Thoracic aorta (tissue), 2 donors: ENCODE data around the gene NT5C1B. TPM values are rescaled to one million over a fixed set of nuclear protein-coding genes. Genes with fewer than 3 reads are reported as not detected.

Experiments
- ATAC-seq: fragments of 150-250 bp; one replicate; pipeline ENCODE4 v1.8.0; 2017; ENCODE audit warnings: low read depth; ENCODE audit not compliant: insufficient number of reproducible peaks, low FRiP score
- DNase-seq: peaks from one replicate; pipeline ENCODE4 v3.0.0-alpha.2; 2020; ENCODE audit warnings: low spot score
- H3K27ac ChIP-seq, 2 donors: fragments of 200-600 bp; sonication (generic); 1 replicate in 1 of 2; 2 replicates in 1 of 2; pipeline ENCODE4 v1.5.1; 2016; ENCODE audit warnings: mild to moderate bottlenecking in 2 of 2, moderate library complexity in 2 of 2
- H3K27me3 ChIP-seq: fragments of 200-600 bp; sonication (generic); replicated peaks from 2 replicates; pipeline ENCODE4 v1.6.0; 2016; ENCODE audit warnings: mild to moderate bottlenecking; ENCODE audit not compliant: insufficient read depth
- H3K36me3 ChIP-seq: fragments of 200-600 bp; sonication (generic); one replicate; pipeline ENCODE4 v1.5.1; 2016
- H3K4me1 ChIP-seq, 2 donors: fragments of 200-600 bp; sonication (generic); 1 replicate in 1 of 2; 2 replicates in 1 of 2; pipeline versions ENCODE4 v1.5.1 to v1.6.0; 2016; ENCODE audit warnings: low read depth in 2 of 2, mild to moderate bottlenecking in 1 of 2; ENCODE audit not compliant: control insufficient read depth in 1 of 2
- H3K4me3 ChIP-seq: fragments of 200-600 bp; sonication (generic); 2 replicates; pipeline ENCODE4 v1.5.1; 2016; ENCODE audit warnings: mild to moderate bottlenecking
- H3K9me3 ChIP-seq: fragments of 200-600 bp; sonication (generic); 2 replicates; pipeline ENCODE4 v1.5.1; 2016
- CTCF ChIP-seq: fragments of 200-600 bp; sonication (generic); IDR thresholded peaks from one replicate; pipeline ENCODE4 v1.5.1; 2019; ENCODE audit warnings: antibody characterized with exemption
- total RNA-seq, 2 donors: library from RNA; depleted of rRNA; stranded (reverse); fragments of >200 nt; gene quantifications; one replicate each; pipeline versions ENCODE4 v1.1.0 to v1.2.3, GENCODE V29; 2016

NT5C1B gene
- total RNA-seq, 2 donors from 2014 or later = not detected

- no peak overlapping the region for H3K27ac ChIP-seq
- ATAC-seq (no peak), DNase-seq (no peak)
- no peaks in the 10 kb centered on the region for H3K4me1 ChIP-seq
- H3K9me3 ChIP-seq = no peaks in the 10 kb centered on the region
- no peaks in the 10 kb centered on the region for H3K36me3 ChIP-seq
- H3K4me3 ChIP-seq = no peak overlapping the region
- no peaks in the 10 kb centered on the region for H3K27me3 ChIP-seq
- TF ChIP-seq CTCF = no peak
These were observed 61.5 kb downstream of the NT5C1B start for GRCh38 chr2:18527822-18528221.

- ATAC-seq (no peak), DNase-seq (no peak)
- no peak for TF ChIP-seq CTCF
- no peaks in the 10 kb centered on the region for H3K36me3 ChIP-seq
- H3K27me3 ChIP-seq = no peaks in the 10 kb centered on the region
- peaks cover 0 to 4% of the 10 kb centered on the region in 2 donors for H3K4me1 ChIP-seq
- no peak overlapping the region for H3K27ac ChIP-seq
- no peaks in the 10 kb centered on the region for H3K9me3 ChIP-seq
- no peak overlapping the region for H3K4me3 ChIP-seq
These were observed 62.0 kb downstream of the NT5C1B start for GRCh38 chr2:18527326-18527725.

GRCh38 chr2:18526429-18526828 lies 62.9 kb downstream of the NT5C1B start:
- DNase-seq (no peak), ATAC-seq (no peak)
- H3K27ac ChIP-seq = no peak overlapping the region
- H3K36me3 ChIP-seq = no peaks in the 10 kb centered on the region
- H3K4me3 ChIP-seq = no peak overlapping the region
- no peak for TF ChIP-seq CTCF
- H3K27me3 ChIP-seq = no peaks in the 10 kb centered on the region
- peaks cover 0 to 6% of the 10 kb centered on the region in 2 donors for H3K4me1 ChIP-seq
- H3K9me3 ChIP-seq = no peaks in the 10 kb centered on the region

GRCh38 chr2:18525852-18526251 lies 63.5 kb downstream of the NT5C1B start:
- no peak overlapping the region for H3K27ac ChIP-seq

GRCh38 chr2:18525236-18525635 lies 64.1 kb downstream of the NT5C1B start:
- Histone ChIP-seq H3K4me1 (peaks cover under 1 to 18% of the 10 kb centered on the region in 2 donors), H3K27me3 (no peaks in the 10 kb centered on the region), H3K4me3 (no peak overlapping the region), H3K27ac (no peak overlapping the region), H3K36me3 (no peaks in the 10 kb centered on the region), H3K9me3 (no peaks in the 10 kb centered on the region)
- no peak for TF ChIP-seq CTCF
- no peak for ATAC-seq
- no peak for DNase-seq

More at GRCh38 chr2:18525852-18526251, 63.5 kb downstream of the NT5C1B start:
- no peak overlapping the region for H3K4me3 ChIP-seq
- DNase-seq (no peak), ATAC-seq (no peak)
- H3K27me3 ChIP-seq = no peaks in the 10 kb centered on the region
- H3K4me1 ChIP-seq = peaks cover 0 to 12% of the 10 kb centered on the region in 2 donors
- TF ChIP-seq CTCF = no peak
- H3K9me3 ChIP-seq = no peaks in the 10 kb centered on the region
- H3K36me3 ChIP-seq = no peaks in the 10 kb centered on the region
